ENCODE measurements around the gene LRPAP1.

The LRPAP1 gene

DNA sequence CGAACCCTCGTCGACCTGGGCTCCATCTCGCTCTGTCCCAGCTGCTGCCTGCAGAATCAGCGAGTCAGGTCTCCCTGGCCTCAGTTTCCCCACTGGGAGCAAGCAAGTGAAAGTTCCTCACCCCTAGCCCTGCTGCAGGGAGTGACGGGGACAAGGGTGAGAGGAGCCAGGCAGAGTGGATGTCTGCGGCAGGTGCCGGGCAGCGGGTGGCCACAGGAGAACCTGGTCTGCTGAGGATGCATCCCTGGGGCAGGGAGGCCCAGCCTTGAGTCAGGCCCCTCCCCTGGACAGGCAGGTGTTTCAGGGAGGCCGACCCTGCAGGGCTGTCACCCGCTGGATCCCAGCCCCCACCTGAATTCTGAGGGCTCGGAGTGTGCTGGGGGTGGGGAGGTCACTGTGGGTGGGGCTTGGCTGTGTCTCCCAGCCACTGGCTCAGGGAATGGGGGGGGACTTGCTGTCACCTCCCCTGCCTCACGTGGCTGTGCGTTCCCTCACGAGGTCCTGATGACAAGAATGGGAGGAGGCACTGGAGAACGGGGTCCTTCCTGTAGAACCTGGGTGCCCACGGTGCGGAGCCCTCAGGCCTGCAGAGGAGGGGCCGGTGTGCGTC lies 33.2 kb downstream of the LRPAP1 start:
- no peak for DNase-seq

GRCh38 chr4:3498407-3498806 lies 33.8 kb downstream of the LRPAP1 start:
- DNase-seq, result no peak

DNA sequence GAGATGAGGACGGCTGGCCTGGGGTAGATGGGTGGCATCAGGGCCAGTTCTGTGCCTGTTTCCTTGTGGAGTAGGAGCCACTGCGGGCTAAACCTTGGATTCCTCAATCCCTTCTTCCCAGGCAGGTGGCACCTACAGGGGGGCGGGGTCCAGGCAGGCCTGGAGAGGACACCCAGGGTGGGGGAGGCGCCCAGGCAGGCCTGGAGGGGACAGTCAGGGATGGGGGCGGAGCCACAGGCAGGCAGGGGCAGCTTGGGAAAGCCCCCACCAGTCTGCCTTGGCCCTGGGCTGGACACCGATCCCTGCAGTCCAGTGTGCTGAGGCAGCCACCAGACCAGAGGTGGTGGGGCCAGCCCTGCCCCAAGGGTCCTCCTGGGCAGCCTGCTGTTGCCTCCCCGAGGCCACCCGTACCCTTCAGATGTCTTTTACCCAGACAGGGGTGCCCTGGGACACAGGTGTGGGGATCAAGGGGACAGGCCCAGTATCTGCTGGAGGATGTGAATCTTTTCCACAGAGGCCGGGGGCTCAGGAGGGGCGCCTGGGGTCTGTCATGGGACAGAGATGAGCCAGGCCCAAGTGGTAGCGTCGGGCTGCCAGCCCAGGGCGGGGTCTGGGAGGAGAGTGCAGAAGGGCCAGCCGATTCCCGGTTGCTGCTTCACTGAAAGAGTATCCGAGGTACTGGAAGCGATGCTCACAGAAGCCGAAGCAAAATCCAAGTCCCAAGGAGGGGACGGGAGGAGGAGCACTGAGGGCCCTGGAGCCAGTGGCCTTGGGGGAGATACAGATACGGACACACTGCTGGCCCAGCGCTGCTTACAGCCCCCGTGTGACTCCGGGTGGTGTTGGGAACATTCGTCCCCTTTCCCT lies 34.5 kb downstream of the LRPAP1 start:
- DNase-seq, result no peak

GRCh38 chr4:3497095-3497494 lies 35.1 kb downstream of the LRPAP1 start:
- DNase-seq, result no peak

DNA sequence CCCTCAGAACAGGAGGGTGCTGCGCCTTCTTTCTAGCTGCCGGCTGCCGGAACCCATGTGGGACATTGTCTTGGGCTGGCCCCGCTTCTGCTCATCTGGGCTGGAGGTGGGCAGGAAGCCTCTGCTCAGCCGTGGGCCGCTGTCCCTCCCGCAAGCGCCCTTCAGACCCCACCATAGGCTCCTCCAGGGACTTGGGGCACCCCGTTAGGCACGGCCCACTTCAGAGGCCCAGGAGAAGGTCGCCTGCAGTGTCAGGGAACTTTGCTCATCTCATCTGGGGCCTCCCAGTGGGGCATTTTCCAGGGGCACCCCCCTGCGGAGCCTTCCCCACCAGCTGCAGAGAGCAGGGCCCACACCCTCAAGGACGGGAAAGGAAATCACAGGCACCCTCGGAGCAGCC lies 36.2 kb downstream of the LRPAP1 start:
- DNase-seq, result no peak

DNA sequence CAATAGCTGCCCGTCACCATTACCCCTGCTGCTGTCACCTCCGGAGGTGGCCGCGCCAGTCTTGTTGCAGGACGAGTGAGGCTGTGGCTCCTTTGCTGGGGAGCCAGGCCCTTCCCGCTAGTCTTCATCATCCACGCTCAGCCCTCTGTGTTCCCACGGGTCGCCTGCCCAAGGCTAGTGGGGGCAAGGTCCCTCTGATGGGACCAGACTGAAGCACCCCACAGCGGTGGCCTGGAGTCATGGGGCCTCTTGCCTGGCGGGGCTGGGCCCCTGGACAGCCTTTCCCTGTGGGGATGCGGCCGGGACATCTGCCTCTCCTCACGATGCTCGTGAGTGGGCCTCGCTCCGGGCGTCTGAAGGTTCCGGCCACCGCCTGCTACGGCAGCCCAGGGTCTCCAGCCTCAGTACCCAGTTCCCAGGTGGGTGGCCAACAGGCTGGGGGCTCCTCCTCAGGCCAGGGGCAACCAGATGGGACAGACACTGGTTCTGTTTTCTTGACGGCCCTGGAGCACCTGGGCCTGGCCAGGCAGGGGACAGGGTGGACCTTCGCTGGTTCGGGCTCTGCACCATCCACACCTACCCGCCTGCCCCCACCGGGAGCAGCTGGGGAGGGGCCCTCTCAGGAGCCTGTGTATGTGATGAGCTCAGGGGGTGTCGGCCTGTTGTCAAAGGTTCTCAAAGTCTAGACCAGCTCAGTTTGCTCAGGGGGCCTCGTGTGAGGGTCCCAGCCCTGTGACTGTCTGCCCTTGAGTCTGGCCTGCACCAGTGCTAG lies 36.8 kb downstream of the LRPAP1 start:
- no peak for DNase-seq

- no peak for DNase-seq
Measured at GRCh38 chr4:3494462-3494871, 37.8 kb downstream of the LRPAP1 start.

- no peak for DNase-seq
Measured at GRCh38 chr4:3493720-3494461, 38.3 kb downstream of the LRPAP1 start.

- no peak for DNase-seq
Measured at GRCh38 chr4:3492741-3493719, 39.2 kb downstream of the LRPAP1 start.

DNA sequence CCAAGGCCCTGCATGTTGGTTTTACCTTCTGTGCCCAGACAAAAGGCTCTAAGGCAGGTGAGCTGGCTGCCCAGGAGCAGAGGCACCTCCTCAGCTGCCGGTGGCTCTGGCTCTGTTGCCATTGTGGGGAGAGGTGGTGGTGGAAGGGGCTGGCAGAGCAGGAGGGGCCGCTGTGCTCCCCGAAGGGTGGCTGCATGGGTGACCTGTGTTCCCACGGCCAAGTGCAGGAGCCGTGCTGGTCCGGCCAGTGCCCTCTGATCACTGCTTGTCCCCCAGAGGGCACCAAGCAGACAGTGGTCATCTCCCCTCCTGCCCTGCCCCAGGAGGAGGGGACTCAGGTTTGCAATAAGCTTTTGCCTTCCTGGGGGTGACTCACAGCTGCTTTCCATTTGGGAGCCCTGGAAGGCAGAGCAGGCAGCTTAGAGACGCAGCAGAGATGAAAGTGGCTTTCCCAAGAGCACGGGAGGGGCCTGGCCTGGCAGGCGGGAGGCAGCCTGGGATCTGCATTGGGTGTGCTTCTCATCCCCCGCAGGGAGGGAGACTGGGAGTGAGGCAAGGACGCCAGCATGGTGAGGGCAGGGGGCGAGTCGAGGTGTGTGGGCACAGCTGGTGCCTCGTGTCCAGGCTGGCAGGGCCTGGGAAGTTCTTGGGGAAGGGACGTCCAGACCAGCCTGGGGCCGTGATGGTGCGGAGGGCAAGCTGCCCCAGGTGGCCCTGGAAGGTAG lies 40.4 kb downstream of the LRPAP1 start:
- DNase-seq, result no peak

DNA sequence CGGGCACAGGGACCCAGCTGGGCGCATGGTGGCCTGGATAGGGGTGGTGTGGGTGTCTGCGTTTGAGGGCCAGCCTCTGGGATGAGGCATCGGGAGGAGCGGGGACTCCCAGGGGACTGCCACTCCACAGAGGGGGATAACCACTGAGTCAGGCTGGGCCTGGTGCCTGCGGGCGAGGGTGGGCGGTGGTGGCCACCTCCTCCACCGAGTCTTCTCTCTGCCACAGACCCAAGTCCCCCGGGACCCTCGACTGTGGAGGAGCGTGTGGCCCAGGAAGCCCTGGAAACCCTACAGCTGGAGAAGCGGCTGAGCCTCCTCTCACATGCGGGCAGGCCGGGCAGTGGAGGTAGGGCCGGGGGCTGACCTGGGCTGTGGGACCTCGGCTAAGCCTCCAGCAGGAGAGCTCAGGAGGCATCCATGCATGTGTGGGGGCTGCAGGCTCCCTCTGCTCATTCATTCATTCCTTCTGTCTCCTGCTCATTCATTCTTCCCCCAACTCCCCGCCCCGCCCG lies 42.7 kb downstream of the LRPAP1 start:
- DNase-seq, result no peak

DNA sequence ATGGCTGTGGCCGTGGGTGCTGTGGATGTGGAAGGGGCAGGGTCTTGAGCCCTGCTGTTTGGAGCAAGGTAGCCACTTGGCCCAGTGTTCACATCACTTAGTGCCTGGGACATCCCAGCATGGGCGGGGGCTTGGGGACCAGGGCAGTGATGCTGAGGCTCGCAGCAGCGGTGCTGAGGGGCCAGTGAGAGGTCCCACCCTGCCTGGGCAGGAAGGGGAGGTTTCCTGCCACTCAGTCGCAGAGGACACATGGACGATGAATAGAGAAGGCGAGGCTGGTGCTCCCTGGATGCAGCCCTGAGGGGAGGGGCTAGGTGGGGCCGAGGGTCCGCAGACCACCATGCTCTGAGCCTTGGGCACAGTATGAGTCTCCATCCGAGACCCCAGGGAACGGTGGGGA lies 43.4 kb downstream of the LRPAP1 start:
- DNase-seq, result no peak

- DNase-seq, result no peak
Measured at GRCh38 chr4:3487861-3488260, 44.4 kb downstream of the LRPAP1 start.

GRCh38 chr4:3486541-3487540 lies 45.4 kb downstream of the LRPAP1 start:
- no peak for DNase-seq

GRCh38 chr4:3485886-3486540 lies 46.2 kb downstream of the LRPAP1 start:
- DNase-seq, result no peak

DNA sequence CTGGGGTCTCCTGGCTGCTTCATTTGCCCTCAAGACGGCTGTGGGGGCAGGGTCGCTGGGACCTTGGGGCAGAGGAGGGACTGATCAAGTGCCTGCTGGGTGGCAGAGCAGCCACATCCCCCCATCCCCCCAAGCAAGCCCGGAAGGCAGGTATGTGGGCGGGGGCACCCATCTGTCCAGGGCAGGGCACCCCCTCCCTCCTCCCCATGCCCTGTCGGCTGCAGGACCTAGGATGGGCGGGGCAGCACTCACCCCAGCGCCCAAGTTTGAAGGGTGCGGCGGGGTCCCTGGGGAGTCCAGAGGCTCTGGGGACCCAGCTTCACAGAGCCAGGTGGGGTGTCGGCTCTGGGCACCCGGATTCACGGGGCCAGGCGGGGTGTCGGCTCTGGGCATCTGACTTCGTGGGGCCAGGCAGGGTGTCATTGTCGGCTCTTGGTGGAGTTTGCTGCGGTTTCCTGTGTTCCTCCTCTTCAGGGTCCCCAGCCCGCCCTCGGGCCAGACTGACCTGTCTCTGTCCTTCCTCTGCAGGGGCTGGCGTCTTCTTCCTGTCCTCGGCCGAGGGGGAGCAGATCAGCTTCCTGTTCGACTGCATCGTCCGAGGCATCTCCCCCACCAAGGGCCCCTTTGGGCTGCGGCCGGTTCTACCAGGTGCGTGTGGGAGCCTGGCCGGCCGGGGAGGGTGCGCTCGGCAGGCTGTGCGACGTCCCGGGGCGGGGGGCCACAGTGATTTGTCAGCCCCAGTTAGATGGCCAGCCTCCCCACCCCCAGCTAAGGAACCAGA lies 47.0 kb downstream of the LRPAP1 start:
- no peak for DNase-seq

GRCh38 chr4:3484057-3484973 lies 47.9 kb downstream of the LRPAP1 start:
- no peak for DNase-seq

Data from CD4-positive, alpha-beta T cell treated with Interleukin-4 for 4 hours (primary cell).